GM06990 (cell line): ENCODE data around the gene PTPRD.

ENCODE experiments used
- DNase-seq: peaks from one replicate; pipeline ENCODE4 v3.0.0-alpha.2; 2011; ENCODE audit not compliant: insufficient read length; ENCODE audit errors: extremely low read depth
- H3K27me3 ChIP-seq: replicated peaks from 2 replicates; pipeline ENCODE4 v1.6.0; 2011; ENCODE audit warnings: low read length; ENCODE audit not compliant: control insufficient read depth, insufficient read depth
- H3K36me3 ChIP-seq: 2 replicates; pipeline ENCODE4 v1.5.1; 2011; ENCODE audit warnings: low read length; ENCODE audit not compliant: control insufficient read depth, insufficient read depth
- H3K4me3 ChIP-seq: replicated peaks from 2 replicates; pipeline ENCODE4 v1.5.1; 2011; ENCODE audit warnings: low read depth, mild to moderate bottlenecking, control low read depth, low read length
- TF ChIP-seq, protein P1 (sequence below): IDR thresholded peaks from 2 replicates; pipeline ENCODE4 v1.5.1; 2011; ENCODE audit warnings: low read length, control low read depth, mild to moderate bottlenecking, inconsistent platforms; ENCODE audit not compliant: insufficient read depth, poor library complexity, severe bottlenecking

PTPRD gene

DNA sequence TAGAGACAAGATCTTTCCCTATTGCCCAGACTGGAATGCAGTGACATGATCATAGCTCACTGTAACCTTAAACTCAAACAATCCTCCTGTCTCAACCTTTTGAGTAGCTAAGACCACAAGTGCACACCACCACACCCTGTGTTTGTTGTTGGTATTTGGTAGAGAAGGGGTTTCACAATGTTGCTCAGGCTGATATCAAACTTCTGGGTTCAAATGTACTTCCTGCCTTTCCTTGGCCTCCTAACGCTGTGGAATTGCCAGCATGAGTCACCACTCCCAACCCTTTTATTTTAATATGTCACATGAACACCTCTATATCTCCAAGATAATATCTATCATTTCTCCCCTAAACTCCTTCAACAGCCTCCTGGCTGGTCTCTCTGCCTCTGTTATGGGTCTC is 719.0 kb downstream of the PTPRD start:
- Histone ChIP-seq H3K36me3 (no peaks in the 10 kb centered on the region), H3K4me3 (no peak overlapping the region), H3K27me3 (no peaks in the 10 kb centered on the region)
- DNase-seq = no peak
- TF ChIP-seq, protein P1, sequence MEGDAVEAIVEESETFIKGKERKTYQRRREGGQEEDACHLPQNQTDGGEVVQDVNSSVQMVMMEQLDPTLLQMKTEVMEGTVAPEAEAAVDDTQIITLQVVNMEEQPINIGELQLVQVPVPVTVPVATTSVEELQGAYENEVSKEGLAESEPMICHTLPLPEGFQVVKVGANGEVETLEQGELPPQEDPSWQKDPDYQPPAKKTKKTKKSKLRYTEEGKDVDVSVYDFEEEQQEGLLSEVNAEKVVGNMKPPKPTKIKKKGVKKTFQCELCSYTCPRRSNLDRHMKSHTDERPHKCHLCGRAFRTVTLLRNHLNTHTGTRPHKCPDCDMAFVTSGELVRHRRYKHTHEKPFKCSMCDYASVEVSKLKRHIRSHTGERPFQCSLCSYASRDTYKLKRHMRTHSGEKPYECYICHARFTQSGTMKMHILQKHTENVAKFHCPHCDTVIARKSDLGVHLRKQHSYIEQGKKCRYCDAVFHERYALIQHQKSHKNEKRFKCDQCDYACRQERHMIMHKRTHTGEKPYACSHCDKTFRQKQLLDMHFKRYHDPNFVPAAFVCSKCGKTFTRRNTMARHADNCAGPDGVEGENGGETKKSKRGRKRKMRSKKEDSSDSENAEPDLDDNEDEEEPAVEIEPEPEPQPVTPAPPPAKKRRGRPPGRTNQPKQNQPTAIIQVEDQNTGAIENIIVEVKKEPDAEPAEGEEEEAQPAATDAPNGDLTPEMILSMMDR = no peak

DNA sequence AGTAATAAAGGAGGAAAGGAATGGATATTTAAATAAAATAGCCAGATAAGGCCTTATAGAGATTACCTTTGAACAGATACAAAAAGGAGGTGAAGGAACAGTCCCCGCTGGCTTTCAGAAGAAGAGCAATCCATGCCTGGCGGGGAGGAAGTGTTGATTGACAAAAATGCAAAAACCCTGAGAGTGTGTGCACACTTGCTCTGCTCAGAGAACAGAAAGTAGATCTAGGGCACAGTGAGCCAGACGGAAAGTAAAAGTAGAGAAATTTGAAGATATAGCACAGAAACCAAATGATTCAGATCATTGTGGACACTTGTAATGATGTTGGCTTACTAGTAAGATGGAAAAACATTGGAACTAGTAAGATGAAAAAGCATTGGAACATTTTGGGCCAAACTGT is 720.6 kb downstream of the PTPRD start:
- DNase-seq = no peak
- Histone ChIP-seq H3K4me3 (no peak overlapping the region), H3K36me3 (no peaks in the 10 kb centered on the region), H3K27me3 (no peaks in the 10 kb centered on the region)
- TF ChIP-seq, protein P1 = no peak

DNA sequence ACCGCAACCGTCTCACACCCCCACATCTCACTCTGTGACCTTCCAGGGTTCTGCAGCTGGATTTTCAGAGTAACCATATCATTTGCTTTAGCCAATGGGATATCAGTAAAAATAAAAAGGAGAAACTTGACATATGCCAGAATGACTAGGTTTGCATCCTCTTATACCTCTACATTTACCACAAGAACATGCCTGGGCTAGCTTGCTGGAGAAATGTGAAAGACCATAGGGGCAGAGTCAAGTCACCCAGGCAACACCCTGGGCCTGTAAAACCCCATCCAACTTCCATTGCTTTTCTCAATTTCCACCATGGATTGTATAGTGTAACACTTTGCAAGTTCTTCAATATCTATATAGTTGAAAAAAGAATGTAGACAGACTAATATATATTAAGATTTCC is 731.1 kb downstream of the PTPRD start:
- TF ChIP-seq, protein P1 = no peak
- H3K36me3 ChIP-seq = no peaks in the 10 kb centered on the region
- no peak overlapping the region for H3K4me3 ChIP-seq
- H3K27me3 ChIP-seq = no peaks in the 10 kb centered on the region
- no peak for DNase-seq

DNA sequence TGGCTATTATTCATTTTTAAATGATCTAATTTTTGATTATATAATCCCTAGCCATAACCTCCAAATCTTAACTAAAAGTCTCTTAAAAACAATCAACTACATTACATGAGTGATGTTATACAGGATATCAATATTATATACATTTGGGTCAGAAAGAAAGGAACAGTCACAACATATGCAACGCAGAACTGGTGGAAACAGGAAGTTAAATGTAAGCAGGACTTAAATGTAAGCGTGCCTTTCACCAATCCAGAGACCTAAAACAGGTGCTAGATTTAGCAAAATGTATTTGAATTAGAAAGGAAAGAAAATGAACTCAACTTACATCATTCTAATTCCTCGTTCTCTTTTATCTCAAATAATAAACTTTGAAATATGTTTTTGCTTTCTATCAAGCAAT is 738.5 kb downstream of the PTPRD start:
- Histone ChIP-seq H3K4me3 (no peak overlapping the region), H3K27me3 (no peaks in the 10 kb centered on the region), H3K36me3 (no peaks in the 10 kb centered on the region)
- DNase-seq = no peak
- TF ChIP-seq, protein P1 = no peak

DNA sequence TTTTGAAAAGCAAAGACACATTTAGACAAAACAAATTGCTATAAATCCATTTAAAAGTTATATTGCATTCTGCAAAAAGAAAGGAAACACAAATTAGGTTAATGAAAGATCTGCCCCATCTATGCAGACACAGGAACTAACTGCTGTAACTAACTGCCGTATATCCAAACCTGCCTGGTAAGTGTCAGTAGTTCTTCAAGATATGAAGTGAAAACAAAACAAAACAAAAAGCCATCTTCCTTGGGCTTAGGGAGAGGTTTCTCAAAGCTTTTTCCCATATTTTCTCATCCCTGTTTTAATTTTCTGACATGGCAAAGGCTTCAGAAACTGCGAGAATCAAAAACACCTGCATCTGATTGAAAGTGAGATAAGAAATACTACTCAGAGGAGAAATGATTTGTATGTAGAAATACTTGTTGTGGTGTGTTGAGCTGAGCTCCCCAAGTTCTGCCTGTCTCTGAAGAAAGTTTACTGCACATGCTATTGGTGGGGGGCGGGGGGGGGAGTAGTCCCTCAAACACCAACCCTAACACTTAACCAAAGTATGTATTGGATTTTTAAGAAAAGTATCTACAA is 750.5 kb downstream of the PTPRD start:
- no peaks in the 10 kb centered on the region for H3K36me3 ChIP-seq
- no peaks in the 10 kb centered on the region for H3K27me3 ChIP-seq
- no peak overlapping the region for H3K4me3 ChIP-seq
- TF ChIP-seq, protein P1 = no peak
- no peak for DNase-seq
